Neutrophil (primary cell): Measurements from ENCODE around the gene NEK8.
"Not testable (repeated sequence)": the region's sequence is repeated elsewhere in the genome, so short reads cannot be mapped to it uniquely, and the experiment has no call there.

Source experiments
- H3K27ac ChIP-seq: fragments of 200-600 bp; sonication (generic); 2 replicates; pipeline ENCODE4 v1.5.1; 2016; ENCODE audit warnings: mild to moderate bottlenecking, moderate library complexity
- H3K27me3 ChIP-seq: fragments of 200-600 bp; sonication (generic); 2 replicates; pipeline ENCODE4 v1.6.0; 2016; ENCODE audit warnings: mild to moderate bottlenecking
- H3K36me3 ChIP-seq: fragments of 200-600 bp; sonication (generic); 2 replicates; pipeline ENCODE4 v1.5.1; 2017
- H3K4me1 ChIP-seq, 2 experiments: fragments of 200-600 bp in 1 of 2; sonication (generic) in 1 of 2; 1 replicate in 1 of 2; 2 replicates in 1 of 2; pipeline versions ENCODE4 v1.5.1 to v1.6.1; 2013 to 2016; ENCODE audit warnings: low read depth in 1 of 2, low read length in 1 of 2, mild to moderate bottlenecking in 1 of 2, moderate library complexity in 1 of 2; ENCODE audit not compliant: control insufficient read depth in 1 of 2, insufficient read depth in 1 of 2
- H3K4me3 ChIP-seq, 2 experiments: fragments of 200-600 bp in 1 of 2; sonication (generic) in 1 of 2; 1 replicate in 1 of 2; 2 replicates in 1 of 2; pipeline ENCODE4 v1.5.1; 2013 to 2016; ENCODE audit warnings: low read depth in 1 of 2, low read length in 1 of 2, mild to moderate bottlenecking in 1 of 2, moderate library complexity in 1 of 2
- H3K9me3 ChIP-seq: fragments of 200-600 bp; sonication (generic); 2 replicates; pipeline ENCODE4 v1.5.1; 2016
- TF ChIP-seq, protein P1 (sequence below): fragments of 200-600 bp; sonication (generic); IDR thresholded peaks from 2 replicates; pipeline ENCODE4 v1.5.1; 2016; ENCODE audit warnings: antibody characterized with exemption

NEK8 gene

DNA sequence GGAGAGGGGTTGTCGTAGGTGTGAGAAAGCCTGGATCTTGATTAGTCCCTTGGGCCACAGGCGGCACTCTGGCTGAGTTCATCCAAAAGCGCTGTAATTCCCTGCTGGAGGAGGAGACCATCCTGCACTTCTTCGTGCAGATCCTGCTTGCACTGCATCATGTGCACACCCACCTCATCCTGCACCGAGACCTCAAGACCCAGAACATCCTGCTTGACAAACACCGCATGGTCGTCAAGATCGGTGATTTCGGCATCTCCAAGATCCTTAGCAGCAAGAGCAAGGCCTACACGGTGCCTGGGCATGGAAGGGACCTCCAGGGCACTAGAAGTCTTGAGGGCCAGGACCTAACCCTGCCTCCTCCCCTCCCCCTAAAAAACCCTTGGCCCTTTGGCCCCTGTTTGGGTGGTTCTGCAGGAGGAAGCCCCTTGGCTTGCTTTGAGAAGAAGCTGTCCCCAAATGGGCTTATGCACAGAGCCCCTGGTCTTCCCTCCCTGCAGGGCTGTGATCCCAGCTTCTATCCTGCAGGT is 6.2 kb downstream of the NEK8 start:
- TF ChIP-seq, protein P1, sequence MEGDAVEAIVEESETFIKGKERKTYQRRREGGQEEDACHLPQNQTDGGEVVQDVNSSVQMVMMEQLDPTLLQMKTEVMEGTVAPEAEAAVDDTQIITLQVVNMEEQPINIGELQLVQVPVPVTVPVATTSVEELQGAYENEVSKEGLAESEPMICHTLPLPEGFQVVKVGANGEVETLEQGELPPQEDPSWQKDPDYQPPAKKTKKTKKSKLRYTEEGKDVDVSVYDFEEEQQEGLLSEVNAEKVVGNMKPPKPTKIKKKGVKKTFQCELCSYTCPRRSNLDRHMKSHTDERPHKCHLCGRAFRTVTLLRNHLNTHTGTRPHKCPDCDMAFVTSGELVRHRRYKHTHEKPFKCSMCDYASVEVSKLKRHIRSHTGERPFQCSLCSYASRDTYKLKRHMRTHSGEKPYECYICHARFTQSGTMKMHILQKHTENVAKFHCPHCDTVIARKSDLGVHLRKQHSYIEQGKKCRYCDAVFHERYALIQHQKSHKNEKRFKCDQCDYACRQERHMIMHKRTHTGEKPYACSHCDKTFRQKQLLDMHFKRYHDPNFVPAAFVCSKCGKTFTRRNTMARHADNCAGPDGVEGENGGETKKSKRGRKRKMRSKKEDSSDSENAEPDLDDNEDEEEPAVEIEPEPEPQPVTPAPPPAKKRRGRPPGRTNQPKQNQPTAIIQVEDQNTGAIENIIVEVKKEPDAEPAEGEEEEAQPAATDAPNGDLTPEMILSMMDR = no peak
- no peak overlapping the region for H3K27ac ChIP-seq

DNA sequence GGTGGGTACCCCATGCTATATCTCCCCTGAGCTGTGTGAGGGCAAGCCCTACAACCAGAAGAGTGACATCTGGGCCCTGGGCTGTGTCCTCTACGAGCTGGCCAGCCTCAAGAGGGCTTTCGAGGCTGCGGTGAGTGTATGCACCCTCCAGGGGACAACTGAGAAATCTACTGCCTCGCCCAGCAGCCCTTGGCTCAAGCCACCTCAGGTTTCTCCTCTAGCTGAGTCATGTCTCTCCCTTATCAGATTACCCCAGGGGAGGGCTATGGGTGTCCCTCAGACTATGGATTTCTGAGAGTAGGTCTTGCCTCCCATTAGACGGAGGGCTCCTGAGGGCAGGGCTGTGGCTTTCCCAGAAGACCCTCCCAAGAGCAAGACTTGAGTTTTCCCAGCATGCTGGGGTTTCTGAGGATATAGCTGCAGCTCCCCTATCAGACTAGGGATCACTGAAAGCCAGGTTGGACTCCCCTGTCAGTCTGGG is 6.7 kb downstream of the NEK8 start:
- H3K36me3 ChIP-seq = no peaks in the 10 kb centered on the region
- H3K4me1 ChIP-seq = no peaks in the 10 kb centered on the region
- TF ChIP-seq, protein P1 = no peak
- no peak overlapping the region for H3K27ac ChIP-seq
- no peaks in the 10 kb centered on the region for H3K27me3 ChIP-seq
- no peak overlapping the region for H3K4me3 ChIP-seq
- no peaks in the 10 kb centered on the region for H3K9me3 ChIP-seq

More for the DNA sequence above, 6.2 kb downstream of the NEK8 start:
- Histone ChIP-seq H3K4me3 (no peak overlapping the region), H3K9me3 (no peaks in the 10 kb centered on the region), H3K4me1 (no peaks in the 10 kb centered on the region), H3K27me3 (no peaks in the 10 kb centered on the region), H3K36me3 (no peaks in the 10 kb centered on the region)

DNA sequence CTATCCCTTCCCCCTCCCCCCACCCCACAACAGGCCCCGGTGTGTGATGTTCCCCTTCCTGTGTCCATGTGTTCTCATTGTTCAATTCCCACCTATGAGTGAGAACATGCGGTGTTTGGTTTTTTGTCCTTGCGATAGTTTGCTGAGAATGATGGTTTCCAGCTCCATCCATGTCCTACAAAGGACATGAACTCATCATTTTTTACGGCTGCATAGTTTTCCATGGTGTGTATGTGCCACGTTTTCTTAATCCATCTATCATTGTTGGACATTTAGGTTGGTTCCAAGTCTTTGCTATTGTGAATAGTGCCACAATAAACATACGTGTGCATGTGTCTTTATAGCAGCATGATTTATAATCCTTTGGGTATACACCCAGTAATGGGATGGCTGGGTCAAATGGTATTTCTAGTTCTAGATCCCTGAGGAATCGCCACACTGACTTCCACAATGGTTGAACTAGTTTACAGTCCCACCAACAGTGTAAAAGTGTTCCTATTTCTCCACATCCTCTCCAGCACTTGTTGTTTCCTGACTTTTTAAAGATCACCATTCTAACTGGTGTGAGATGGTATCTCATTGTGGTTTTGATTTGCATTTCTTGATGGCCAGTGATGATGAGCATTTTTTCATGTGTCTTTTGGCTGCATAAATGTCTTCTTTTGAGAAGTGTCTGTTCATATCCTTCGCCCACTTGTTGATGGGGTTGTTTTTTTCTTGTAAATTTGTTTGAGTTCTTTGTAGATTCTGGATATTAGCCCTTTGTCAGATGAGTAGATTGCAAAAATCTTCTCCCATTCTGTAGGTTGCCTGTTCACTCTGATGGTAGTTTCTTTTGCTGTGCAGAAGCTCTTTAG is 7.6 kb downstream of the NEK8 start:
- not testable (repeated sequence) for H3K9me3 ChIP-seq, H3K36me3 ChIP-seq, H3K4me1 ChIP-seq, H3K27ac ChIP-seq, H3K27me3 ChIP-seq, H3K4me3 ChIP-seq

DNA sequence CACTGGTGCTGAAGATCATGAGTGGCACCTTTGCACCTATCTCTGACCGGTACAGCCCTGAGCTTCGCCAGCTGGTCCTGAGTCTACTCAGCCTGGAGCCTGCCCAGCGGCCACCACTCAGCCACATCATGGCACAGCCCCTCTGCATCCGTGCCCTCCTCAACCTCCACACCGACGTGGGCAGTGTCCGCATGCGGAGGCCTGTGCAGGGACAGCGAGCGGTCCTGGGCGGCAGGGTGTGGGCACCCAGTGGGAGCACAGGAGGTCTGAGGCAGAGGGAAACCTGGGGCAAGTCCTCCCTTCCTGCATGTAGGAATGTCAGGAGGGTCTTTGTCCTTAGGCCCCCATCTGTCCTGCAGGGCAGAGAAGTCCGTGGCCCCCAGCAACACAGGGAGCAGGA is 8.7 kb downstream of the NEK8 start:
- H3K36me3 ChIP-seq = no peaks in the 10 kb centered on the region
- no peaks in the 10 kb centered on the region for H3K9me3 ChIP-seq
- peaks cover 7% of the 10 kb centered on the region for H3K27me3 ChIP-seq
- no peak overlapping the region for H3K4me3 ChIP-seq
- TF ChIP-seq, protein P1 = no peak
- H3K4me1 ChIP-seq = peaks cover 10 to 14% of the 10 kb centered on the region in 2 experiments
- no peak overlapping the region for H3K27ac ChIP-seq

DNA sequence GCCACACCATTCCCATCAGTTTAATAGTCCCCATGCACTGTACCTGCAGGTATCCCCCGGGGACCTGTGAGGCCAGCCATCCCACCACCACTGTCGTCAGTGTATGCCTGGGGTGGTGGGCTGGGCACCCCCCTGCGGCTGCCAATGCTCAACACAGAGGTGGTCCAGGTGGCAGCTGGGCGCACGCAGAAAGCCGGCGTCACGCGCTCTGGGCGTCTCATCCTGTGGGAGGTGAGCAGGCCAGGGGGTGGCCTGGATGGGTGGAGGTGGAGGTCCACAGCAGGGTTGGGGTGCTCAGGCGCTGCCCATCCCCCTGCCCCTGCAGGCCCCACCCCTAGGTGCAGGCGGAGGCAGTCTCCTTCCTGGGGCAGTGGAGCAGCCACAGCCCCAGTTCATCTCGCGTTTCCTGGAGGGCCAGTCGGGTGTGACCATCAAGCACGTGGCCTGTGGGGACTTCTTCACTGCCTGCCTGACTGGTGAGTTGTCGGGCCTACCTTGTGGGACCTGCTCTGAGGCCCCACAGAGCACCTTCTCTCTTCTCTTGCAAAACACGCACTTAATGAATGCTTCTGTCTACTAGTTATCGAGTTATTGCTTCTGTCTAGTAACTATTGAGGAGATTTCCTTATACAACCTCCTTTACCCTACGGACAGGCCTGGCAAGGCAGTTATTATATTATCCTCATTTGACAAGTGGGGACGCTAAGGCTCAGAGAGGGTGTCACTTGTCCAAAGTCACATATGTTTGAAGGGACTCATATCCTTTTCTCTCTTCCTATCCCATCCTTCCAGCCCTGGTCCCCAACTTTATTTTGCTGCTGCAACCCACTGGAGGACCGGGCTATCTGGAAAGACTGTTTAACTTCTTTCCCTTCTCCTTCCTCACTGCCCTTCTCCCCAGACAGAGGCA is 9.4 kb downstream of the NEK8 start:
- Histone ChIP-seq H3K4me1 (peaks cover 11 to 15% of the 10 kb centered on the region in 2 experiments), H3K27me3 (peaks cover 13% of the 10 kb centered on the region), H3K9me3 (no peaks in the 10 kb centered on the region), H3K27ac (no peak overlapping the region), H3K4me3 (no peak overlapping the region), H3K36me3 (no peaks in the 10 kb centered on the region)
- TF ChIP-seq, protein P1 = no peak
